AG09309 (cell line): ENCODE measurements around the gene RAET1E.
"Not testable (repeated sequence)": the region's sequence is repeated elsewhere in the genome, so short reads cannot be mapped to it uniquely, and the experiment has no call there.

Experiments
- DNase-seq: peaks from one replicate; pipeline ENCODE4 v3.0.0-alpha.2; 2010; ENCODE audit warnings: low read depth
- H3K4me3 ChIP-seq: 2 replicates; pipeline ENCODE4 v1.5.1; 2011; ENCODE audit warnings: mild to moderate bottlenecking, low read depth, low read length, moderate library complexity; ENCODE audit not compliant: control insufficient read depth
- CTCF ChIP-seq: IDR thresholded peaks from 2 replicates; pipeline ENCODE4 v1.5.1; 2011; ENCODE audit warnings: mild to moderate bottlenecking, low read depth, low read length, inconsistent platforms; ENCODE audit not compliant: insufficient read depth, control insufficient read depth; ENCODE audit errors: missing control alignments

Gene RAET1E

GRCh38 chr6:149913085-149913484 is 15.2 kb upstream of the RAET1E start:
- H3K4me3 ChIP-seq: no peak overlapping the region
- no peak for TF ChIP-seq CTCF
- no peak for DNase-seq

- not testable (repeated sequence) for H3K4me3 ChIP-seq, DNase-seq
These were observed 14.8 kb upstream of the RAET1E start for GRCh38 chr6:149912680-149913079.

- no peak for TF ChIP-seq CTCF
- no peak overlapping the region for H3K4me3 ChIP-seq
- DNase-seq: no peak
These were observed 12.8 kb upstream of the RAET1E start for GRCh38 chr6:149910721-149911151.

GRCh38 chr6:149909701-149910470 is 12.0 kb upstream of the RAET1E start:
- no peak for DNase-seq
- TF ChIP-seq CTCF: no peak

GRCh38 chr6:149908480-149908879 is 10.6 kb upstream of the RAET1E start:
- H3K4me3 ChIP-seq, DNase-seq: not testable (repeated sequence)

More at GRCh38 chr6:149909701-149910470, 12.0 kb upstream of the RAET1E start:
- H3K4me3 ChIP-seq: no peak overlapping the region

- H3K4me3 ChIP-seq: no peak overlapping the region
- no peak for DNase-seq
These were observed 9.4 kb upstream of the RAET1E start for GRCh38 chr6:149907317-149907716.

GRCh38 chr6:149906405-149906804 is 8.5 kb upstream of the RAET1E start:
- no peak for TF ChIP-seq CTCF
- no peak overlapping the region for H3K4me3 ChIP-seq
- no peak for DNase-seq

More at GRCh38 chr6:149907317-149907716, 9.4 kb upstream of the RAET1E start:
- TF ChIP-seq CTCF: no peak
